Breast epithelium (tissue), 4 donors: ENCODE data around the gene VSIG2. TPM values are rescaled to one million over a fixed set of nuclear protein-coding genes. Genes with fewer than 3 reads are reported as not detected.

Experiments
- DNase-seq, 2 donors: peaks; one replicate each; pipeline ENCODE4 v3.0.0-alpha.2; 2019; ENCODE audit warnings: low spot score in 2 of 2
- H3K27ac ChIP-seq, 2 donors: fragments of 200-600 bp; sonication (generic) in 1 of 2; one replicate each; pipeline ENCODE4 v1.5.1; 2016 to 2019; ENCODE audit warnings: mild to moderate bottlenecking in 1 of 2
- H3K27me3 ChIP-seq, 2 donors: fragments of 200-600 bp; sonication (generic) in 1 of 2; one replicate each; pipeline versions ENCODE4 v1.5.1 to v1.6.0; 2017 to 2019; ENCODE audit warnings: control low read depth in 1 of 2, mild to moderate bottlenecking in 1 of 2
- H3K36me3 ChIP-seq: fragments of 200-600 bp; one replicate; pipeline ENCODE4 v1.5.1; 2019
- H3K4me1 ChIP-seq, 2 donors: fragments of 200-600 bp; sonication (generic); one replicate each; pipeline ENCODE4 v1.5.1; 2016 to 2019; ENCODE audit warnings: control low read depth in 1 of 2
- H3K4me3 ChIP-seq, 3 donors: fragments of 200-600 bp; sonication (generic); 1 replicate in 2 of 3; 2 replicates in 1 of 3; pipeline ENCODE4 v1.5.1; 2016 to 2019; ENCODE audit warnings: mild to moderate bottlenecking in 3 of 3, moderate library complexity in 2 of 3
- H3K9me3 ChIP-seq, 2 donors: fragments of 200-600 bp; sonication (generic) in 1 of 2; one replicate each; pipeline ENCODE4 v1.5.1; 2016 to 2019; ENCODE audit warnings: control low read depth in 1 of 2
- CTCF ChIP-seq, 3 donors: fragments of 450-650 bp; IDR thresholded peaks; one replicate each; pipeline ENCODE4 v1.5.1; 2016 to 2017; ENCODE audit warnings: antibody characterized with exemption in 3 of 3, mild to moderate bottlenecking in 3 of 3, moderate library complexity in 3 of 3
- POLR2A ChIP-seq: fragments of 450-650 bp; IDR thresholded peaks from one replicate; pipeline ENCODE4 v1.6.1; 2016; ENCODE audit warnings: antibody characterized with exemption, mild to moderate bottlenecking, moderate library complexity
- POLR2AphosphoS5 ChIP-seq, 3 donors: sonication (generic); formaldehyde crosslinking; IDR thresholded peaks; one replicate each; pipeline ENCODE4 v1.6.1; 2017; ENCODE audit warnings: antibody characterized with exemption in 3 of 3
- intact Hi-C: fragments of 100-400 bp; cut with DNase I; formaldehyde crosslinking; loops from one replicate; pipeline ENCODE4 v1.15.1; 2023; ENCODE audit warnings: low total_unique reads
- total RNA-seq, 3 donors: library from RNA; depleted of rRNA; stranded (reverse); fragments of >200 nt; gene quantifications; one replicate each; pipeline ENCODE4 v1.1.0, GENCODE V29; 2016

VSIG2 gene
- total RNA-seq, 3 donors from 2014 or later: 8.8 to 20.5 TPM; not detected in 1

DNA sequence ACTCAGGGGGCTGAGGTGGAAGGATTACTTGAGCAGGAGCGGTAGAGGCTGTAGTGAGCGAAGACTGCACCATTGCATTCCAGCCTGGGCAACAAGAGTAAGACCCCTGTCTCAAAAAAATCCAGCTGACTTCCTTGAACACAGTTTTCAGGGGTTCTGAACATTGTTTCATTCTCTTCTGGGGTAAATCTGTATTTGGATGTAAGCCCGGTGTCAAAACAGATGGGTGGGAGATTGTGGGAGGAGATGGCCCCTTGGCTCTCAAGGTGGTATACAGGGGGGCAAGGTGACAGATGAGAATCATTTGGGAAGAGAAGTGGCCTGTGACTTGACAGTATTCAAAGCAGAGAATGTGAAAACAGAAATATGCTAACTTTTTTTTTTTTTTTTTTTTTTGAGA lies 5.3 kb upstream of the VSIG2 start:
- Histone ChIP-seq H3K27me3 (peaks cover 0 to 64% of the 10 kb centered on the region in 2 donors), H3K36me3 (no peaks in the 10 kb centered on the region), H3K9me3 (no peaks in the 10 kb centered on the region), H3K4me3 (no peak overlapping the region), H3K27ac (no peak overlapping the region), H3K4me1 (peaks cover 0 to 8% of the 10 kb centered on the region in 2 donors)
- DNase-seq: no peak
- intact Hi-C loops: no loop called here
- TF ChIP-seq CTCF (IDR thresholded peaks at IDR 0.05): no peak
- no peak for TF ChIP-seq POLR2A
- no peak for TF ChIP-seq POLR2AphosphoS5 (IDR thresholded peaks at IDR 0.05)

DNA sequence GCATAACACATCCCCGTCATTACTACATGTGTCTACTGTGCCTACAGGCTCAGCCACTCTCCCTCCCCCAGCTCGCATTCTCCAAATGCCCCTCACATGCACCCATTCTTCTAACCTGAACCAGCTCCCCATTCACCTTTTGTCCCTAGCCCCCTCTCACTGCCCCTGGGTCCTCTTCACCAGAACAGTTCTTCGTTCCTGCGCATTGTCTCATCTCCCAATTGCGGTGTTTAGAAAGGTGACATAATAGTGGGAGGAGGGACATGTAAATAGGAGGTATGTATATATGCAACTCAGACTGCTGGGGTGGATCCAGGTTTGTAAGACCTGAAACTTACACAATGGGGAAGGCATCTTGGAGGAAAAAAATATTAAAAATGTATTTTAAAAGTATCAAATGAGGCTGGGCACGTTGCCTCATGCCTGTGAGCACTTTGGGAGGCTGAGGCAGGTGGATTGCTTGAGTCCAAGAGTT lies 4.7 kb upstream of the VSIG2 start:
- Histone ChIP-seq H3K36me3 (no peaks in the 10 kb centered on the region), H3K4me3 (no peak overlapping the region), H3K4me1 (peaks cover 0 to 8% of the 10 kb centered on the region in 2 donors), H3K9me3 (no peaks in the 10 kb centered on the region), H3K27ac (no peak overlapping the region), H3K27me3 (peaks cover 0 to 63% of the 10 kb centered on the region in 2 donors)
- intact Hi-C loops: no loop called here
- DNase-seq: no peak
- no peak for TF ChIP-seq POLR2AphosphoS5 (IDR thresholded peaks at IDR 0.05)
- TF ChIP-seq CTCF (IDR thresholded peaks at IDR 0.05): no peak
- TF ChIP-seq POLR2A: no peak

DNA sequence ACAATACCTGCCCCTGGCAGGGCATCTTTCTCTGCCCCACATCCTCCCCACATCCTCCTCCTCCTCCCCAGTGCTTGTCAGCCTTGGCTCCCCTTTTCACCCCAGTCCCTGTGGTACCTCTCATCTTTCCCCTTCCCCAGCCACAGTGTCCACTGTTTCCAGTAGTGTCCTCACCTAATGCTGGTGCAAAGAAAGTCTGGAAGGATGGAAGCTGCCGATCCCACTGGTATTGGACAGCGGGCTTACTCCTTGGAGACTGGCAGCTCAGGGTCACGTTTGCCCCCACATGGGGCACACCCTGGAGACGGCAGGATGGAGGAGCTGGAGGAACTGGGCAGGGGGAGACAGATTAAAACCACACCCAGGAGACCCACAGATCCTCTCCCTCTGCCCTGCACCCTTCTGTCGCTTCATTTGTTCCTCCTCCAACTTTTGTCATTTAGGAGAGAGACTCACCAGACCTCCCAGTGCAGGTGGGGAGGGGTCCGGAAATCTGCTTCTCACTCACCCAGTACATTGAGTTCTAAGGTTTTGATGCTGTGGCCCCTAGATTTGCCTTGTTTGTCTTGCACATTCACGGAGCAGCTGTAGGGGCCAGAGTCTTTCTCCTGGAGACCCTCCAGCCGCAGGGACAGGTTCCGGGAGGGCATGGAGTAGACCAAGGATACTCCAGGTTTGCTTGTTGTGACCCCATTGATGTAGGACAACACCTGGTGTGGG lies 4.1 kb upstream of the VSIG2 start:
- H3K27me3 ChIP-seq: peaks cover 0 to 63% of the 10 kb centered on the region in 2 donors
- intact Hi-C loops: no loop called here
- H3K4me3 ChIP-seq: no peak overlapping the region
- H3K4me1 ChIP-seq: peaks cover 0 to 8% of the 10 kb centered on the region in 2 donors
- DNase-seq: no peak
- no peaks in the 10 kb centered on the region for H3K36me3 ChIP-seq
- no peaks in the 10 kb centered on the region for H3K9me3 ChIP-seq
- TF ChIP-seq POLR2AphosphoS5 (IDR thresholded peaks at IDR 0.05) (no peak), CTCF (IDR thresholded peaks at IDR 0.05) (no peak), POLR2A (no peak)
- no peak overlapping the region for H3K27ac ChIP-seq

GRCh38 chr11:124754710-124755109 lies 2.7 kb upstream of the VSIG2 start:
- peaks cover 0 to 8% of the 10 kb centered on the region in 2 donors for H3K4me1 ChIP-seq

More at GRCh38 chr11:124754710-124755109, 2.7 kb upstream of the VSIG2 start:
- Histone ChIP-seq H3K27me3 (peaks cover 0 to 49% of the 10 kb centered on the region in 2 donors), H3K9me3 (no peaks in the 10 kb centered on the region), H3K4me3 (no peak overlapping the region), H3K27ac (no peak overlapping the region), H3K36me3 (no peaks in the 10 kb centered on the region)
- DNase-seq: no peak
- TF ChIP-seq POLR2A (no peak), POLR2AphosphoS5 (IDR thresholded peaks at IDR 0.05) (no peak), CTCF (IDR thresholded peaks at IDR 0.05) (no peak)
- intact Hi-C loops: no loop called here
